Raji (cell line): ENCODE measurements around the gene BHLHA15.

ENCODE experiments used
- POLR2A ChIP-seq: IDR thresholded peaks from 2 replicates; pipeline ENCODE4 v1.6.1; 2011; ENCODE audit warnings: low read depth, low read length, control low read depth; ENCODE audit not compliant: insufficient read depth

BHLHA15 gene

GRCh38 chr7:98177553-98177952 is 33.7 kb upstream of the BHLHA15 start:
- no peak for TF ChIP-seq POLR2A

- no peak for TF ChIP-seq POLR2A
Observed at GRCh38 chr7:98178321-98178720, 32.9 kb upstream of the BHLHA15 start.

GRCh38 chr7:98178762-98179490 is 32.3 kb upstream of the BHLHA15 start:
- no peak for TF ChIP-seq POLR2A

DNA sequence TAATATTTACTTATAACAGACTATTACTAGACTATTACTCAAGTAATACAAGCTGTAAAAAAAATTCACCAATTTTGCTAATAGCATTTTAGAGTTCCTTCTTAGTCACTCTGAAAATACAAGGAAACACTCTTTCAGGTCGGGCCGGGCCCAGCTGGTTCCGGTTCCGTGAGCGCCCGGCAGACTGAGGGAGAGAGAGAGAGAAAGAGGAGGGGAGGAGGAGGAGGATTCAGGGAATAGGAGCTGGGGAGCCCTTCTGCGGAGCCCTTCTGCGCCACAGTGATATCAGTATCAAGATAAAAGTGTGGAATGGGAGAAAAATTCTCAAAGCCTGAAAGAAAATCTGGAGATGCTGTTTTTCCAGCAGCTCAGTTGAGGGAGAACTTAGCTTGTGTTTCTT is 30.5 kb upstream of the BHLHA15 start:
- TF ChIP-seq POLR2A = no peak

GRCh38 chr7:98185101-98185500 is 26.1 kb upstream of the BHLHA15 start:
- no peak for TF ChIP-seq POLR2A

DNA sequence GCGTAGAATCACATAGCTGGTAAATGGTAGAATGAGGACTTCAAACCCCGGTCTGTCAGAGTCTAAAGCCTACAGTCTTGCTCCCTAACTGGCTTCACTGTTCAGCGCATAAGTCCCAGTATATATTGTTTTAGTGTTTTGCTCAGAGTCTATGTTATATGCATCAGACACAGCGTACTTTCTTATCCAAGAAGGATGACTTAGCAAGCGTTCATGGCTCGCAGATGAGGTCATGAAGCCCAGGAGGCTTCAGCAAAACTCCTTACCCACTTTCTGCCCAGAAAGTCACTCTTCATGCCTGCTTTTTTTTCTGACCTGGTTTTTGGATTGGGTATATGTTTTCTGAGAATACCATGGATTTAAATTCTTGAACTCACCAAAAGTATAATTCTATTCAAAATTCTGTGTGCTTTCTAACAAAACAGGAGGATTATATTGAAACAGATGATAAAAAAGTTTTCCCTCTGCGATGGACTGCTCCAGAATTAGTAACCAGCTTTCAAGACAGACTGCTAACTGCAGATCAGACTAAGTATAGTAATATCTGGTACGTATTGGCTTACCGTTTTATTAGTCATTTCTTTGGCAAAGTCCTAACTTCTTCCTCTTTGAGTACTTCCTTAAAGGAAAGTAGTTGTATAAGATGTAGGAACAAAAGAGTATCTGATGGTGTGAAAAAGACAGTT is 24.6 kb upstream of the BHLHA15 start:
- TF ChIP-seq POLR2A = no peak

- TF ChIP-seq POLR2A = no peak
Observed at GRCh38 chr7:98187138-98187502, 24.1 kb upstream of the BHLHA15 start.

GRCh38 chr7:98189559-98189958 is 21.7 kb upstream of the BHLHA15 start:
- no peak for TF ChIP-seq POLR2A

DNA sequence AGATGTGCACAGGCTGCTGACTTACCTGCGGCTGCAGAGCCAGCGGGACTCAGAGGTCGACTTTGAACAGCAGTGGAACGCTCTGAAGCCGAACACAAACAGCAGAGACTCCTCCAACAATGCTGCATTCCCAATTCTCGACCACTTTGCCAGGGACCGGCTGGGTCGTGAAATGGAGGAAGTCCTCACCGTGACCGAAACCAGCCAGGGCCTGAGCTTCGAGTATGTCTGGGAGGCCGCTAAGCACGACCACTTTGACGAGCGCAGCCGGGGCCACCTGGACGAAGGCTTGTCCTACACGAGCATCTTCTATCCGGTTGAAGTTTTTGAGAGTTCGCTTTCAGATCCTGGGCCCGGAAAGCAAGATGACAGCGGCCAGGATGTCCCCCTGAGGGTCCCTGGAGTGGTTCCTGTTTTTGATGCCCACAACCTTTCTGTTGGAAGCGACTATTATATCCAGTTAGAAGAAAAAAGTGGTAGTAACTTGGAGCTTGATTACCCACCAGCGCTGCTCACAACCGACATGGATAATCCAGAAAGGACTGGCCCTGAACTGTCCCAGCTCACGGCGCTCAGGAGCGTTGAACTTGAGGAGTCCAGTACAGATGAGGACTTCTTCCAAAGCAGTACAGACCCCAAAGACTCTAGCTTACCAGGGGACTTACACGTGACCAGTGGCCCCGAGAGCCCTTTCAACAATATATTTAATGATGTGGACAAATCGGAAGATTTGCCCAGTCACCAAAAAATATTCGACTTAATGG is 19.4 kb upstream of the BHLHA15 start:
- no peak for TF ChIP-seq POLR2A

- no peak for TF ChIP-seq POLR2A
Observed at GRCh38 chr7:98192781-98193457, 18.3 kb upstream of the BHLHA15 start.

DNA sequence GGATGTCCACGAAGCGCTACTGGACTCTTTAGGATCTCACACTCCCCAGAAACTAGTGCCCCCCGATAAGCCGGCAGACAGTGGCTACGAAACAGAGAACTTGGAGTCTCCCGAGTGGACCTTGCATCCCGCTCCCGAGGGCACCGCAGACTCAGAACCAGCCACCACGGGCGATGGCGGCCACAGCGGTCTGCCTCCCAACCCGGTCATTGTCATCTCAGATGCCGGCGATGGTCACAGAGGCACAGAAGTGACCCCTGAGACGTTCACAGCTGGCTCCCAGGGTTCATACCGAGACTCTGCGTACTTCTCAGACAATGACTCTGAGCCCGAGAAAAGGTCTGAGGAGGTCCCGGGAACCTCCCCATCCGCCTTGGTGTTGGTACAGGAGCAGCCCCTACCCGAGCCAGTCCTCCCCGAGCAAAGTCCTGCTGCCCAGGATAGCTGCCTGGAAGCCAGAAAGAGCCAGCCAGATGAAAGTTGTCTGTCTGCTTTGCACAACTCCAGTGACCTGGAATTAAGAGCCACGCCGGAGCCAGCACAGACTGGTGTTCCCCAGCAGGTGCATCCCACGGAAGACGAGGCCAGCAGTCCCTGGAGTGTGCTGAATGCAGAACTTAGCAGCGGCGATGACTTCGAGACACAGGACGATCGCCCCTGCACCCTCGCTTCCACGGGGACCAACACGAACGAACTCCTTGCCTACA is 17.6 kb upstream of the BHLHA15 start:
- TF ChIP-seq POLR2A = no peak

DNA sequence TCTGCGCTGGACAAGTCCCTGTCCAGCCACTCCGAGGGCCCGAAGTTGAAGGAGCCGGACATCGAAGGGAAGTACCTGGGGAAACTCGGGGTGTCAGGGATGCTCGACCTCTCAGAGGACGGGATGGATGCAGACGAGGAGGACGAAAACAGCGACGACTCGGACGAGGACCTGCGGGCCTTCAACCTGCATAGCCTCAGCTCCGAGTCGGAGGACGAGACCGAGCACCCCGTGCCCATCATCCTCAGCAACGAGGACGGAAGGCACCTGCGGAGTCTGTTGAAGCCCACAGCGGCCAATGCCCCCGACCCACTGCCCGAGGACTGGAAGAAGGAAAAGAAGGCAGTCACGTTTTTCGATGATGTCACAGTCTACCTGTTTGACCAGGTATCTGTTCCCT is 17.1 kb upstream of the BHLHA15 start:
- TF ChIP-seq POLR2A = no peak

DNA sequence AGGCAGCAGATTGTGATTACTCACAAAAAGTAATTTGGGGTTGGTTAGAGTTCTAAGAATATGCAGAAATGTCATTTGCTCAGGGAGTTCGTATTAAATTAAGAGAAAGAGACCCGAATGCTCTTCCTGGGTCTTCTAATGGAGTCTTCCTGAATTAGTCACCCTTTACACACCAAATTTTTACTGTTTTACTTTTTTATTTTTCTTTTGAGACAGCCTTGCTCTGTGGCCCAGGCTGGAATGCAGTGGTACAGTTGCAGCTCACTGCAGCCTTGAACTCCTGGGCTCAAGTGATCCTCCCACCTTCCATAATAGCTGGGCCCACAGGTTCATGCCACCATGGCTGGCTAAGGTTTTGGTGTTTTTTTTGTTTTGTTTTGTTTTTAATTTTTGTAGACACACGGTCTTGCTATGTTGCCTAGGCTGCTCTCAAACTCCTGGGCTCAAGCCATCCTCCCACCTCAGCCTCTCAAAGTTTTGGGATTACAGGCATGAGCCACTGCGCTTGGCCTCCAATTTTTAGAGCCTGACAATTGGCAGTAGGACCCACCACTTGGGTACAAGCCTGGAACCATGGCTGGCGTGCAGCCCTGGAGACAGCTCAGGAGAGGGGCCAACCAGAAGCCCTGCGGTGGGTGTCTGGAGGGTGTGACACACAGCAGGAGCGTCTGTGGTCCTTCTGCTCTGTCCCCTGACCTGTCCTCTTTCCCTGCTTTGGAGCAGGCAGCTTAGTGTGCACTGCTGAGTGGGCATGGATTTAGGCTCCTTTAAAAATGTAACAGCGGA is 16.4 kb upstream of the BHLHA15 start:
- no peak for TF ChIP-seq POLR2A
